ENCODE measurements around the gene TWIST2.

The TWIST2 gene

DNA sequence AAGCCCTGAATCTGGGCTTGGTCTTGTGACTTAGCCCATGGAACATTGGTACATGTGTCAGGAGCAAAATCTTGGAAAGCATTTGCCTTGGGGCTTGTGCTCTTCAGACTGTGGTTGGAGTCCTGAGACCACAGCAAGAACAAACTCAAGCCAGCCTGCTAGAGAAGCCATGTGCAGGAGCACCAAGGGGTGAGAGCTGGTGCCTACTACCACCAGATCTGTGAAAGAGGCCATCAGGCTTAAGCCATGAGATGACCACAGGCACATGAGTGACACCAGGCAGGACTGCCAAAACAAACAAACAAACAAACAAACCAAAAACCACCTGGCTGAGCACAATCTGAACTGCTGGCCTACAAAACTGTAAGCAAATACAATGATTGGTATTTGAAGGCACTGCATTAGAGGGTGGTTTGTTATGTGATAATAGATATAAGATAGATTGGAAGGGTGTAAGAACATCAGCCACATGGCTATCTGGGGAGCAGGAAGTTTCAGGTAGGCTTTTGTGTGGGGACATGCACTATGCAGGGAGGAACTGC, 9.0 kb upstream of the TWIST2 start:
- DNase-seq (ENCODE audit: low read depth), result no peak

DNA sequence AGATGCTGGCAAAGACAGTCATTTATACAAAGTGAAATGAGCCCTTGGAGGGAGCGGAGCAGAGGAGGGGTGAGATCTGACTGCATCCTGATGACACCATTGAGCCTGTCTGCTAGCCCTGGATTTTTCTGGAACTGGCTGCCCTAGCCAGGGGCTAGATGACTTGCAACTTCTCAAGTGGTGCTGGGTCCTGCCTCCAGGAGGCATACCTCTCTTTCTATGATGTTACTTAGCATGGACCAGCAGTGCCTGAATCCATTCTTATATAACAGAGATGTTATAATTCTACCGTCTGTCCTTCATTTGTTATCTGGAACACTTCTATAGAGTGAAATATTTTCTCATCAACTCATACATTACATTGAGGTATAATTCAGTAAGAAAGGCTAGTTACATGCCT, 8.5 kb upstream of the TWIST2 start:
- DNase-seq (ENCODE audit: low read depth), result no peak

DNA sequence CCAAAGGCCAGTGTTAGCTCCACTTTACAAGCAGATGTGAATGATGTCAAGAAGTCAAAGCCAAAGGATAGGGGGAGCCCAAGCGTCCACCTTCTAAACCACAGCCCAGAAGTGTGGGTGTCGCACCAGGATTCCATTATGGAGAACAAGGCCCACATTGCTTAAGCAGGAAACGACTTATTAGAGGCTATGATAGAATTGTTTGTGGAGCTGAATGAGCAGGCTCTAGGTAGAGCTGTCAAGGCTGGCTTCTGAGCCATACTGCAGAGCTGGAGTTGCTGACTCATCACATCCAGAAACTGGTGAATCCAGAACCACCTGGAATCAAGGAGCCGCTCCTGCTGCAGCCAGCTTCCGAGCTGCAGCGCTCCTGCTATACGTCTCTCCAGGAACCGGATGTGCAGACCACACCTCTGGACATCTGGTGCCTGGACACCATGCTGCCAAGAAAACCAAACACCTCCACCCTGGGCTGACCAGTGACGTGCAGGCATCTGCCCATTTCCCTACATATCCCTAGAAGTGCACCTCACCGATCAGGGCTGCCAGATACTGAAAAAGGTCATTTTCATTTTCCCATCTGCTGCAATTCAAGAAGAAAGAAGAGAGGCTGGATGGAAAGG, 6.2 kb upstream of the TWIST2 start:
- DNase-seq (ENCODE audit: low read depth), result peak; percentile 14

DNA sequence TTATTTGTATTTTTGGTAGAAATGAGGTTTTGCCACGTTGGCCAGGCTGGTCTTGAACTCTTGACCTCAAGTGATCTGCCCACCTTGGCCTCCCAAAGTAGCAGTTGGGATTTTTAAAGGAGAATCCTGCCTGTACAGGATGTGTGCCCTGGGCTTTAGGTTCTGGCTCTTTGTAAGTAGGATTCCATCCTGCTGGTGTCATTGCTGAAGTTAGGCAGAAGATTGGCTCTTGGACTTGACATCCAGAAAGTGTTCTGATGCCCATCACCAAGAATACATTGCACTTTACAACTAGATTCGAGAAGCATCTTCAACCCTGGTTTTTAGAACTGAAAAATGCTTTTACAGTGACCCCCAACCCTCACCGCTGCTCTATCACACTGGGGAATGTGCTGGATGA, 4.4 kb upstream of the TWIST2 start:
- DNase-seq (ENCODE audit: low read depth), result no peak

DNA sequence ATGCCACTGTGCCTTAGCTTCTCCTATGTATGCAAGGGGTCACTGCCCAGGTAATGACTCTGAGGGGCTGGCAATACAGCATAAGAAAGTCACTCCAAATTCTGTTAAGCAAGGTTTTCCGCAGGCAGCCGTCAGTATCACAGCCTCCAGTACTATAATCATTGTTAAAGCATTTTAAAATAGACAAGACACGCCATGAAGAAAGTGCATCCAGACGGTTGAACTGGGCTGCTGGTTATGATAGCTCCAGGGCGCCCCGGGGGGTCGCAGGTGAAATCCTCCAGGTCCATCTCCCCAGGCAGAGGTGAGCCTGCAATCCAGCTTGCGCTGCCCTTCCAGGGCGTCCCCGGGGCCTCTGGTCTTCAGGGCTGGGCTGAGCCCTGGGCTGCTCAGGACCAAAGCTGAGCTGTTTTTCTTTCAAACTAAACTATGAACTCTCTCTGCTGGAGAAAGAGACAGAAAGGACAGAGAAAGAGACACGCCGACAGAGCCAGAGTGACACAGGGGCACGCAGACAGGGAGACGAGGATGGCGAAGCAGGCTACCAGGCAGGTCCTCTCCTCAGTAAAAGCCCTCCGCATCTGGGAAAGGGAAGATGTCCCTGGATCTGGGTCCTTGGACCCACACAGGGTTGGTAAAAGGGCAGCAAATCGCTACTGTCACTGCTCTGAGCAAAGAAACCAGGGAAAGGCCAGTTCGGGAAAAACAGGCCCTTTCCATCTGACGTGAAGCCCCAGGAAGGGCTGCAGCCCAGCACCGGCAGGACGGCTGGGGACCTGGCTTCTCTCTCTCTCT, 2.1 kb upstream of the TWIST2 start:
- no peak for DNase-seq (ENCODE audit: low read depth)

DNA sequence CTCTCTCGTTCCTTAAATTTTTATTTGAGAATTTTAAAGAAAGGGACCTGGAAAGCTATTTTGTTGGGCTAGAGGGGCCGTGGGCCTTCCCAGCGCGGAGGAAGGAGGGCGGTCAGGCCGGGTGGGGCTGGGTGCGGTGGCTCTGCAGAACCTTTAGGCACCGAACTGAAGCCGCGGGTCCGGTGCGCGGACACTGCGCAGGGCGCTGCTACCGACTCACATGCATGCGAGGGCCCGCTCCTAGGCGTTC, 1.6 kb upstream of the TWIST2 start:
- DNase-seq (ENCODE audit: low read depth), result no peak

DNA sequence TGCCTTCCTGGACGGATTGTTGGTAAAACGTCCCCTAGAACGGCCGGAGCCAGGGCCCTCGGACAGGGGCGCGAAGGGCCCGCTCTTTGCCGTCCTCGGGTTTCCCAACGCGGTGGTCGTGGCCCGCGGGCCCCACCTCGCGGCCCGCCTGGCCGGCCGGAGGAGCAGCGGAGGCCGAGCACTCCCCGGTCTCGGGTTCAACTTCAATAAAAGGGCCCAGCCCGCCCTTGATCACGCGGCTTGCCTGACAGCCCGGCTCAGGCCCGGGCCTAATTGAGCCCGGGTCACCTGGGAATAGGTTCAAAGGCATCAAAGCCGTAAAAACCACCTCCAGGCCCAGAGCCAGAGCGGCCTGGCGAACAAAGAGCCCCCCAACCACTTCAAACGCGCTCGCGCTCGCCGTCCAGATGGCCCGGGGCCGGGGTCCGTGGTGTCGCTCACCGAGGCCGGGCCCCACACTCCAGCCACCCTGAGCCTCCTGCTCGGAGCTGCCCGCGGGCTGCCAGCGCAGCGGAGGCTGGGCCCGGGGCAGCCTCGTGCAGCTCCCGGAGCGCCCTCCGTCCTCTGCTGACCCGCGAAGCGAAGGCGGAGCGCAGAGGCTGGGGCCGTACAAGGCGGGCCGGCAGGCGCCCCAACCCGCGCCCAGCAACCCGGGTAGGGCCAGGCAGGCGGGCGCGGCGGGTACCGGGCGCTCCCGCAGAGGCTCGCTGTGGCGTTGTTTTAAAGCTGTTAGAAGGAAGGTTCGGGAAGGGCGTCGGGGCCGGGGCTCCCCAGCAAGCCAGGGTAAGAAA, 1.1 kb upstream of the TWIST2 start:
- DNase-seq (ENCODE audit: low read depth), result peak; percentile 38

DNA sequence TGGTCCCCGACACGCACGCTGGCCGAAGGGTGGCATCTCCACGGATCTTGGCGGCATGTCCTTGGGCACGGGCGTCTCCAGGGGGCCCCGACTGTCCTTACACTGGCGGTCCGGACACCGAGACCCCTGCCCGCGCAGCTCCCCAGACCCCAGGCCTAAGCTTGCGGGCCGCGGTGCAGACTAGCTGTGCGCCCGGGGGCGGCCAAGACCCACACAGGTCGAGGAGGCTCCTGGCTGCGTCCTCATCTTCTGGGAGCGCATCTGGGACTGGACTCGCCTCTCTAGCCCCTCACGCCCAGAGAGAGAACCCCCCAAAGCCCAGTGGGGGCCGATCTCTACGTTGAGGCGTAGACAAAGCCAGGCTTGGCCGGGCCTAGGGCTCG, 475 bp upstream of the TWIST2 start:
- no peak for DNase-seq (ENCODE audit: low read depth)

DNA sequence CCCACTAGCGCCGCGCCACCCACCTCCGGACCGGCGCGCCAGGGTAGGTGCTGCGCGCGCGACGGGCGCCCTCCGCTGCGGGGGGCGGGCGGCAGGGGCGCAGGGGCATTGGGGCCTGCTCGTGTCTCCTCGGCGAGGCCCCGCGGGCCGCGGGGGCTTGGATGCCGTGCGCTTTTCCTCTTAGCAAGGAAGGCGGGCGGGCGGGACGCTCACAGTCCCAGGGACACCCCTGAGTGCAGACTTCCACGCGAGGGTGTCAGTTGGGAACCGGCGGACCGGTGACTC, 748 bp downstream of the TWIST2 start:
- no peak for DNase-seq (ENCODE audit: low read depth)

DNA sequence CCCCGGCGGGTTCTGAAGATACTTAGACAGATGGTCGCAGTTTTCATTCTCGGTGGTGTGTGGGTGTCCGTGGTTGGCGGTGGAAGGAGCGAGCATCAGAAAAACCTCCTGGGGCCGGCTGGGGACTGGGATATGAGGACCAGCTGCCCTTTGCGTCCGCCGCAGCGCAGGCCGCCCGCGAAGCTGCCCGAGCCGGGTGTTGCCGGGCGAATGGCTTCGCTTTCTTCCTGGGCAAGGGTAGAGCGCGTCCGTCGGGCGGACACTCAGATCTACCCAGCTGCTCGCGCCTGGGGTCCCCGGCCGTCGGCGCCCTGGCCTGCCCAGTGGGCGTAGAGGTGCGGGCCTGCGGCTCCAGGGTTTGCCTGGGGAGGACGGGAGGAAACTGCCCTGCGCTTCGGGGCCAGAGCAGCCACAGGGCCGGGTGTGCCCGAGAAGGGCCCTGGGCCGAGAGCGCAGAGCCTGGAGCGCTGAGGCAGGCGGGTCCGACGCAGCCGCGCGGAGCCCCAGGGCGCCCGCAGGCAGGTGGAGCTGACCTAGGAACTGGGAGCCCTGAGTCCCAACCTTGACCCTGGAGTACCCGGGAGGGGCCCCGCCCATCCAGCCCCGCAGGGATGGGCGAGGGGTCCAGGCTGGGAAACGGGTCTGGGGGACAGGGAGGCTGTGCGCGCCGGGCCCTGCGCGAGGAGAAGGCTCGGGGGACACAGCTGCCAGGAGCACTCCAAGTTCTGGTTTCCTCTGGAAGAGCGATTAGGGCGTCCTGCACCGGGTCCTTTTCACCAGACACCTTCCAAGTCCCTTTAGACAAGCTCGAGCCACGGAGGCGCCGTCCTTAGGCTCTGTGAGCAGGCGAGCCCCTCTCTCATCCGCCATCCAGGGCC, 1.3 kb downstream of the TWIST2 start:
- DNase-seq (ENCODE audit: low read depth), result no peak

DNA sequence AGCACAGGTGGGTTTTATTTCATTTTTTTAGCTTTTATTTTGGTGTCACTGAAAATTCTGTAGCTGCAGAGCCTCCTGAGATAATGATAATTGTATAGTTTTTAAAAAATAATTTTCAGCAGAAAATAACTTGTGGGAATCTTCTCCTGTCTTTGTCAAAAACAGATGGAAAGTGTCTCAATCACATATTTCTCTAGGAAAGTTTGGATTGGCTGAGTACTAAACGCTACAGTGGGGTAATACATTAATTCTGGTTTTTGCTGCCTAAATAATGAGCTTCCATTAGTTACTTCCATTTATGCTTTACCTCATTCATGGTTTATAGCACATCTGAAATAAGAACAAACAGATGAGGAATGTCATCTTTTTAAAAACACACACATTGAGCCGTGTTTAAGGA, 2.2 kb downstream of the TWIST2 start:
- no peak for DNase-seq (ENCODE audit: low read depth)

DNA sequence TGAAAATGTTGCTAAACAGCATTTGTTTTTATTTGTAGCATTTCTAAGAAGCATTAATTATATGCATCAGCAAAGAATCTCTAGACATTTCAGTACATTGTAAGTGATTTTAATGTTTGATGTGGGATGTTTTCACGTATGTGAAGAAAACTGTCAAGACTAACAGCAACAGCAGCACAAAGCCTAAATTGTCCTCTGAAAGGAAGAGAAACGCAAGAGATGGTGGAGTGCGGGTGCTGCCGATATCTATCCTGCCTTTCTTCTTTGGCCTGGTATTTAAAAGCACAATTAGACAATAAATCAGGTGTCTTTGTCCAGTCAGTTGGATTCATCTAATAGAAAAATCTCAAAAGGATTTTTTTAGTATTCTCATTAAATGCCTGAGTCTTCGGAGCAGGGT, 3.1 kb downstream of the TWIST2 start:
- no peak for DNase-seq (ENCODE audit: low read depth)

DNA sequence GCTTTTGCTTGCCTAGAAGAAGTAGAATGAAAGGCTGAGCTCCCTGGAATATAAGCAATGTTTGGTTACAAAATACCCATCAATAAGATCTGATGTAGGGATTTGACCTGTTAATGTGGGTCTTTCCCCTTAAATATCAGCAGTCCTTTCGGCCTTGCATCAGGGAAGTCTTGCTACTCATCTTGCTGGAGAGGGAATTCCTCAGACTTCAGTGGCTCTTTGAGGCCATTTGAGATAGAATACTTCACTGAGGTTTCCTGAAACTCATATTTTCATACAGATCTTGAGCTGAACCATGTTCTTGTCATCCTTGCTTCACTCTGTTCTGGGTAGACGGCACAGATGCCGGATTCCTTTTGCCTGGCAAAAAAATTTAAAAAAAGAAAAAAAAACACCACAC, 3.9 kb downstream of the TWIST2 start:
- no peak for DNase-seq (ENCODE audit: low read depth)

DNA sequence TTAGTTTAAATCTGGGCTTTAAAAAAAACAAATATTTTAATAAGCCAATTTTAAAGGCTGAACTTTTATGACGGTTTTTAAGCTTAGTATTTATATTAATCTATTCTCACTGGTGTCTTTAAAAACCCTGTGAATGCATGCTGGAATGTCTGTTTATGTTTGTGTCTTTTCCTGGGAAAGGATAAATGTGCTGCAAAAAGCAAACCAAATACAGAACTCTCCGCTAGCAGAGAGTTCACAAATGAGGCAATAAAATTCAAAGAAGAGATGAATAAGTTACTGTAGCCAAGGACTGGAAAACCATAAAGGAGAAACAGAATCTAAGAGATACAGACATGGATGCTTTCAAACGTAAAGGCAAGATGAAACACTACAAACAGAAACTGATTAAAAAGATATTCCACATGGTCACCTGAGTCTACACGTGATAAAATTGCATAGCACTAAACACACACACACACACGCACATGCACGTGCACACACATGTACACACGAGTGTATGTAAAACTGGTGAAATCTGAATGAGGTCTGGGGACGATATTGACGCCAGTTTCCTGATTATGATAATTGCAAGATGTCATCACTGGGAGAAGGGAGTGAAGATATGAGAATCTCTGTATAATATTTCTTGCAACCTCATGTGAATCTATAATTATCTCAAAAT, 4.5 kb downstream of the TWIST2 start:
- DNase-seq (ENCODE audit: low read depth), result no peak

DNA sequence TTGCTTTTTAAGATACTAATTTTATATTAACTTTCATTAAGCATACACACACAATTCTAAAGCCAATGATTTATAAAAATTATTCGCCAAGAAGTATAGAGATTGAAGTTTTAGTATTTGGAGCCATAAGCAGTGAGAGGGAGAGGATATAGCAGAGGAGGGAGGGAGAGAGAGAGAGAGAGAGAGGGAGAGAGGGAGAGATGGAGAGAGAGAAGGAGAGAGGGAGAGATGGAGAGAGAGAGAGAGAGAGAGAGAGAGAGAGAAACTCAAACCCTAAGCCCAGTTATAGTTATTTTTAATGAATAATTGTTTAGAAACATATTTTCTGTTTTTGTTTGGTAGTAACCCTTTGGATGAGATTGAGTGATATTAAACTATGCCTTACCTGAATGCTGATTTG, 5.3 kb downstream of the TWIST2 start:
- no peak for DNase-seq (ENCODE audit: low read depth)

DNA sequence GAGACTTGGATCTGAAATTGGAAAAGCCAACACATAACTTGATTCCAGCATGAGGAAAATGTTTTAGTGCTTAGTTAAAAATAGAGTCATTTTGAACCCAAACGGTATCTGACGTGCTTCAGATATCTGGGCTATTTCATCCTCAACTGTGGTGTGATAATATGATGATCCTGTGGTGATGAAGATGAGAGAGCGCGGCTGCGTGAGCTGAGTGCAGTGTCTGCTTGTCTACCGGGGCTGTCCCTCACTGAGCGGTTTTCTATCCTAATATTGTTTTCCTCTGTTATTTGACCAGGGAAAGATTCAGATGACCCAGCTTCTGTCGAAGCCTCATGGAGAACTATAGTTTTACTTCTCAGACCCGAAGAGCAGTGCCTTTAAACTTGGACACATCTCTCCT, 5.8 kb downstream of the TWIST2 start:
- no peak for DNase-seq (ENCODE audit: low read depth)

DNA sequence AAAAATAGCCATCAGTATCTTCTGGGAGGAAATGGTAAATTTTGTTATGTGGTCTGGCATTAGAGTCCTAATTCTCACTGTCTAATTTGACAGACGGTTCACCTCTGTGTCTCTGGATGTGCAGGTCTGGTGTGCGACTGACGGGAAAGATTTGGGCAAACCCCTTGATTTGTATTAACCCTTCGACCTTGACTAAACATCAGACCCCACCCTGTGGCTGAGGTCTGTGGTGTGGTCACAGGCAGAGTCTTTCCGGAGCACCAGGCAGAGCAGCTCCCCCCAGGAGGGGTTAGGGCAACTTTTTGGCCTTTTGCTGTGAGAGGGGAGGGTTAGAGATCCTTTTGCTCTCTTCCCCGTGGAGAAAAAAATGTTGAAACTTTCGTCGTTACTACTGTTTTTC, 6.4 kb downstream of the TWIST2 start:
- no peak for DNase-seq (ENCODE audit: low read depth)

DNA sequence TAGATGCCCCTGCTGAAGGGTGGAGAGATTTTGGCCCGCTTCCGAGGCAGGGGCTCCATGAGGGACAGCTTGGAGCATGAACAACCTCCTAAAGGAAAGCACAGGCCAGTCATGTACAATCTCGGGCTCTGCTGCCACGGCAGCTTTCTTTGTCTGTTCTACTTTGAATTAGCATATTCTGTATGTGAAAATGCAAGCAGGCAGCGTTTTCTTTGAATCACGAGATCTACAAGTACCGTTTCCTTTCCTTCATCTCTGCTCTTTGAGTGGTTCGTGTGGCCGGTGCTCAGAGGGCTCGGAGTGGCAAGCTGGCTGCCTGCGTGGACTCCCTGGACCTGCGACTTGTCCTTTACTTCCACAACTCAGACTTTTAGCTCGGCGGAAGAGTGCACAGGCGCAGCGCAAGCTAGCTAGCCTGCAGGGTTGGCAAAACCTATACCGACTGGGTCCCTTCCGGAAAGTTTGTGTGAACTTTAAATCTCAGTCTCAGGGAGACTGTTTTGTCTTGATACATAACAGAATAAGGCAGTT, 6.9 kb downstream of the TWIST2 start:
- DNase-seq (ENCODE audit: low read depth), result no peak

DNA sequence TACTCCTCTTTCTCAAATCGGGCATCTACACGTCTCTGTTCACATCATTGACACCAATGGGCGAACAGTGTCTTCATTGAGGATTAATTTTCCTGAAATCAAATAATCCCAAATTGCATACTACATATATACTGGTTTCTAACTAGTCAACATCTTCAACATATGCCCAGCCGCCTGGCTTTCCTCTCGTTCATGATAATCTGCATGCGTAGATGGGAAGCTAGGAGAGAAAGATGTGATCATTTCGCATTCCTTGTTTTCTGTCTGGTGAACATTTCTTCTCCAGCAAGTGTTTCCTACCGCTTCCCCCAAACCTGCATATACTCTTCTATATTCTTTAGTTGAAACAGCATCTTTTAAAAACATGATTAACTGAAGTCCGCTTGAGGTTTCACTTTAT, 7.4 kb downstream of the TWIST2 start:
- no peak for DNase-seq (ENCODE audit: low read depth)

DNA sequence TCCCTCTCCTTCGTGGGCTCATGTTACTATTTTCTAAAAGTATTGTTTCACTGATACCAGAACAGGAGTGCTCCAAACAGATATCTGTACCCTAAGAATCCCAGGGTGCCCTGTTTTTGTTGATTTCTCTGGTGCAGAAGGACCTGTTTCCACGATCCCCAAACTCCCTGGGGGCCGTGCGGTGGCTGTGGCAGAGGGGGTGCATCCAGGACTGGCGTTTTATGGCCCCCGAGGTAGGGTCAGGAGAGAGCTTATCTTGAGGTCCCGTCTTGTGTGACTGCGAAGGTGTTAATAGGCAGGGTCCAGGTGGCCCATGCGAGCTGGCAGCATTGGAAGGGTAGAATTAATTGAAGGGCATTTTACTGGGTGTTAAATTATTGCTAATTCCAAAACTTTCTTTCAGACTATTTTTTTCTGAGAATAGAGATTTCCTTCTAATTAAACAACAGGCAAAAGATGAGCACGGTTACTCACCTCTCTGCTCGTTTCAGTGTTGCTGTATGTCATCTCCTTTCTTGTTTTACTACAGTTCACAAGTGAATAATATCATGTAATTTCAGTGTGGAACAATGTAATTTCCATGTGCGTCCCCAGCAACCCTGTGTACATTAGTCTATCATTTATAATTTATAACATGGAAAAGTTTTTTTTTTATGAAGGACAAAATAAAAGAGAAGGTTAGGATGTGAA, 8.2 kb downstream of the TWIST2 start:
- no peak for DNase-seq (ENCODE audit: low read depth)
